Measurements from ENCODE around the gene FRYL.

DNA sequence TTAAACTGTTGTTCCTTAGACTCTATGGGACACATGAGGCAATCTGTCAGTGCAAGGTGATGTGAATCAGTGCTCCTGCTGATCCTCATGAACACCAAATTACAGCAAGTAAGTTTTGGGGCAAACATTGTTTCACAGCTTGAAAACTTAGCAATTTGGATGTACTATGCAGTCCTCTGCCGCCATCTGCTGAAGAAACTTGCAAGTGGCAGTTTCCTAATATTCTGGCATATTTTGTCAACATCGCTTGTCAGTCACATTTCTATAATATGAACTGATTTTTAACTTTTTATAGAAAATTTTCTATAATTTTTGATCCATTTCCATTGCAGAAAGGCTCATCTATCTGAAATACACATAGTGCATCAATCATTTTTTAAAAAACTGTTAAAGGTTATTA lies 233.7 kb downstream of the FRYL start:
- TF ChIP-seq, protein P1, sequence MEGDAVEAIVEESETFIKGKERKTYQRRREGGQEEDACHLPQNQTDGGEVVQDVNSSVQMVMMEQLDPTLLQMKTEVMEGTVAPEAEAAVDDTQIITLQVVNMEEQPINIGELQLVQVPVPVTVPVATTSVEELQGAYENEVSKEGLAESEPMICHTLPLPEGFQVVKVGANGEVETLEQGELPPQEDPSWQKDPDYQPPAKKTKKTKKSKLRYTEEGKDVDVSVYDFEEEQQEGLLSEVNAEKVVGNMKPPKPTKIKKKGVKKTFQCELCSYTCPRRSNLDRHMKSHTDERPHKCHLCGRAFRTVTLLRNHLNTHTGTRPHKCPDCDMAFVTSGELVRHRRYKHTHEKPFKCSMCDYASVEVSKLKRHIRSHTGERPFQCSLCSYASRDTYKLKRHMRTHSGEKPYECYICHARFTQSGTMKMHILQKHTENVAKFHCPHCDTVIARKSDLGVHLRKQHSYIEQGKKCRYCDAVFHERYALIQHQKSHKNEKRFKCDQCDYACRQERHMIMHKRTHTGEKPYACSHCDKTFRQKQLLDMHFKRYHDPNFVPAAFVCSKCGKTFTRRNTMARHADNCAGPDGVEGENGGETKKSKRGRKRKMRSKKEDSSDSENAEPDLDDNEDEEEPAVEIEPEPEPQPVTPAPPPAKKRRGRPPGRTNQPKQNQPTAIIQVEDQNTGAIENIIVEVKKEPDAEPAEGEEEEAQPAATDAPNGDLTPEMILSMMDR (IDR thresholded peaks at IDR 0.05), result peak; percentile 5 to 41 (median 28)
- no peak for TF ChIP-seq EP300 (IDR thresholded peaks at IDR 0.05)
